SU-DHL-6 (cell line): ENCODE measurements around the gene TOR4A.

Experiments used
- H2AFZ ChIP-seq: fragments of 200-600 bp; sonication (generic); 2 replicates; pipeline ENCODE4 v1.6.1; 2014; ENCODE audit warnings: low read depth, mild to moderate bottlenecking, moderate library complexity, mixed read lengths, antibody characterized with exemption, low read length; ENCODE audit not compliant: severe bottlenecking
- H3F3A ChIP-seq: fragments of 200-600 bp; shearing (Covaris generic); 2 replicates; pipeline ENCODE4 v1.6.0; 2016; ENCODE audit warnings: antibody characterized with exemption, mild to moderate bottlenecking; ENCODE audit not compliant: insufficient read depth
- H3K27ac ChIP-seq: fragments of 200-600 bp; sonication (generic); 2 replicates; pipeline ENCODE4 v1.5.1; 2016; ENCODE audit warnings: low read depth, mild to moderate bottlenecking, low read length, moderate library complexity, mixed read lengths
- H3K27me3 ChIP-seq: fragments of 200-600 bp; sonication (generic), shearing (Covaris generic); 2 replicates; pipeline ENCODE4 v1.6.0; 2014; ENCODE audit warnings: mild to moderate bottlenecking, low read length
- H3K36me3 ChIP-seq: fragments of 200-600 bp; sonication (generic); 2 replicates; pipeline ENCODE4 v1.6.1; 2014; ENCODE audit warnings: mild to moderate bottlenecking, low read length, mixed read lengths
- H3K4me2 ChIP-seq: fragments of 300-600, 200-600 bp; shearing (Covaris generic), sonication (generic); 2 replicates; pipeline ENCODE4 v1.6.0; 2014; ENCODE audit warnings: low read length, low read depth, mild to moderate bottlenecking; ENCODE audit not compliant: poor library complexity, severe bottlenecking
- H3K4me3 ChIP-seq: fragments of 200-600 bp; sonication (generic); 2 replicates; pipeline ENCODE4 v1.5.1; 2014; ENCODE audit warnings: antibody characterized with exemption, low read length, mild to moderate bottlenecking, mixed read lengths; ENCODE audit not compliant: insufficient read depth, poor library complexity, severe bottlenecking
- H3K79me2 ChIP-seq: fragments of 200-600 bp; sonication (generic); 2 replicates; pipeline ENCODE4 v1.6.1; 2014; ENCODE audit warnings: mild to moderate bottlenecking, low read length, moderate library complexity; ENCODE audit not compliant: insufficient read depth
- H3K9ac ChIP-seq: fragments of 200-600 bp; sonication (generic); 2 replicates; pipeline ENCODE4 v1.7.0; 2014; ENCODE audit warnings: mild to moderate bottlenecking, low read length
- H3K9me2 ChIP-seq: fragments of 200-600 bp; sonication (generic); replicated peaks from 2 replicates; pipeline ENCODE4 v1.6.1; 2014; ENCODE audit warnings: low read length; ENCODE audit not compliant: insufficient read depth
- H3K9me3 ChIP-seq: fragments of 200-600 bp; sonication (generic); 2 replicates; pipeline ENCODE4 v1.6.1; 2014; ENCODE audit warnings: low read length, mixed read lengths; ENCODE audit not compliant: insufficient read depth
- H4K20me1 ChIP-seq: fragments of 200-600 bp; sonication (generic); 2 replicates; pipeline ENCODE4 v1.6.1; 2014; ENCODE audit warnings: low read depth, mild to moderate bottlenecking, antibody characterized with exemption, low read length, moderate library complexity, mixed read lengths
- CTCF ChIP-seq: fragments of 200-600 bp; sonication (generic); IDR thresholded peaks from one replicate; pipeline ENCODE4 v1.5.1; 2017; ENCODE audit warnings: antibody characterized with exemption, mild to moderate bottlenecking, low read length, moderate library complexity; ENCODE audit not compliant: insufficient read depth, poor library complexity, severe bottlenecking
- EZH2phosphoT487 ChIP-seq: fragments of 200-600 bp; sonication (generic), shearing (Covaris generic); conservative IDR thresholded peaks from 2 replicates; pipeline ENCODE4 v1.6.1; 2018; ENCODE audit warnings: mild to moderate bottlenecking, antibody characterized with exemption, low read length, moderate library complexity, mixed read lengths

TOR4A gene

GRCh38 chr9:137305798-137306065 is 28.2 kb downstream of the TOR4A start:
- Histone ChIP-seq H3K27ac (no peak overlapping the region), H4K20me1 (no peaks in the 10 kb centered on the region), H3K4me3 (no peak overlapping the region), H3K36me3 (no peaks in the 10 kb centered on the region), H3K9me2 (no peaks in the 10 kb centered on the region), H3F3A (no peaks in the 10 kb centered on the region), H2AFZ (no peak overlapping the region), H3K79me2 (no peaks in the 10 kb centered on the region), H3K4me2 (no peak overlapping the region), H3K9me3 (no peaks in the 10 kb centered on the region), H3K27me3 (no peaks in the 10 kb centered on the region), H3K9ac (no peak overlapping the region)
- no peak for TF ChIP-seq CTCF
- no peak for TF ChIP-seq EZH2phosphoT487

GRCh38 chr9:137306066-137306849 is 28.7 kb downstream of the TOR4A start:
- Histone ChIP-seq H4K20me1 (no peaks in the 10 kb centered on the region), H3F3A (no peaks in the 10 kb centered on the region), H3K27ac (no peak overlapping the region), H2AFZ (no peak overlapping the region), H3K4me2 (no peak overlapping the region), H3K36me3 (no peaks in the 10 kb centered on the region), H3K9me2 (no peaks in the 10 kb centered on the region), H3K27me3 (no peaks in the 10 kb centered on the region), H3K4me3 (no peak overlapping the region), H3K79me2 (no peaks in the 10 kb centered on the region), H3K9ac (no peak overlapping the region), H3K9me3 (no peaks in the 10 kb centered on the region)
- TF ChIP-seq CTCF (no peak), EZH2phosphoT487 (no peak)

- Histone ChIP-seq H2AFZ (no peak overlapping the region), H3K9me3 (no peaks in the 10 kb centered on the region), H3K9me2 (no peaks in the 10 kb centered on the region), H4K20me1 (no peaks in the 10 kb centered on the region), H3K4me2 (no peak overlapping the region), H3F3A (no peaks in the 10 kb centered on the region), H3K27ac (no peak overlapping the region), H3K36me3 (no peaks in the 10 kb centered on the region), H3K79me2 (no peaks in the 10 kb centered on the region), H3K27me3 (no peaks in the 10 kb centered on the region), H3K4me3 (no peak overlapping the region), H3K9ac (no peak overlapping the region)
- TF ChIP-seq CTCF (no peak), EZH2phosphoT487 (no peak)
Observed at GRCh38 chr9:137306850-137307254, 29.3 kb downstream of the TOR4A start.
